Prostate gland (tissue), 2 donors: Measurements from ENCODE around the gene SLC25A47. TPM values are rescaled to one million over a fixed set of nuclear protein-coding genes. Genes with fewer than 3 reads are reported as not detected.
"Not testable (repeated sequence)": the region's sequence is repeated elsewhere in the genome, so short reads cannot be mapped to it uniquely, and the experiment has no call there.

ENCODE experiments used
- DNase-seq: peaks from one replicate; pipeline ENCODE4 v3.0.0-alpha.2; 2019; ENCODE audit warnings: low spot score
- H3K27ac ChIP-seq, 2 donors: fragments of 200-600 bp; sonication (generic); 2 replicates each; pipeline ENCODE4 v1.5.1; 2017 to 2019
- H3K27me3 ChIP-seq: fragments of 200-600 bp; sonication (generic); replicated peaks from 2 replicates; pipeline ENCODE4 v1.5.1; 2019; ENCODE audit not compliant: insufficient read depth
- H3K36me3 ChIP-seq, 2 donors: fragments of 200-600 bp; sonication (generic); 1 replicate in 1 of 2; 2 replicates in 1 of 2; pipeline versions ENCODE4 v1.5.1 to v1.8.1; 2017 to 2019
- H3K4me1 ChIP-seq: fragments of 200-600 bp; sonication (generic); replicated peaks from 2 replicates; pipeline ENCODE4 v1.5.1; 2019
- H3K4me3 ChIP-seq, 2 donors: fragments of 200-600 bp; sonication (generic); 2 replicates each; pipeline ENCODE4 v1.5.1; 2017 to 2019
- H3K9me3 ChIP-seq: fragments of 200-600 bp; sonication (generic); 2 replicates; pipeline ENCODE4 v1.5.1; 2017
- CTCF ChIP-seq, 4 experiments: fragments of 200-600 bp in 2 of 4; fragments of 450-650 bp in 2 of 4; sonication (generic) in 2 of 4; IDR thresholded peaks; 1 replicate in 3 of 4; 2 replicates in 1 of 4; pipeline ENCODE4 v1.5.1; 2016 to 2019; ENCODE audit warnings: antibody characterized with exemption in 4 of 4, mild to moderate bottlenecking in 2 of 4, moderate library complexity in 2 of 4
- POLR2A ChIP-seq: fragments of 450-650 bp; IDR thresholded peaks from one replicate; pipeline ENCODE4 v1.6.1; 2016; ENCODE audit warnings: antibody characterized with exemption, mild to moderate bottlenecking
- POLR2AphosphoS5 ChIP-seq: sonication (generic); formaldehyde crosslinking; IDR thresholded peaks from one replicate; pipeline ENCODE4 v1.6.1; 2017; ENCODE audit warnings: antibody characterized with exemption
- WGBS: methylation state at CpG from one replicate; pipeline ENCODE4 v1.1.5; 2018; 5-methylcytosine and 5-hydroxymethylcytosine counted together
- intact Hi-C: fragments of 100-400 bp; cut with DNase I; formaldehyde crosslinking; loops from one replicate; pipeline ENCODE4 v1.14.2; 2022
- total RNA-seq, 2 donors: library from RNA; depleted of rRNA; stranded (reverse); fragments of >200 nt; gene quantifications; one replicate each; pipeline ENCODE4 v1.1.0, GENCODE V29; 2016

SLC25A47 gene
- total RNA-seq, 2 donors from 2014 or later, result 0.51 TPM; not detected in 1

DNA sequence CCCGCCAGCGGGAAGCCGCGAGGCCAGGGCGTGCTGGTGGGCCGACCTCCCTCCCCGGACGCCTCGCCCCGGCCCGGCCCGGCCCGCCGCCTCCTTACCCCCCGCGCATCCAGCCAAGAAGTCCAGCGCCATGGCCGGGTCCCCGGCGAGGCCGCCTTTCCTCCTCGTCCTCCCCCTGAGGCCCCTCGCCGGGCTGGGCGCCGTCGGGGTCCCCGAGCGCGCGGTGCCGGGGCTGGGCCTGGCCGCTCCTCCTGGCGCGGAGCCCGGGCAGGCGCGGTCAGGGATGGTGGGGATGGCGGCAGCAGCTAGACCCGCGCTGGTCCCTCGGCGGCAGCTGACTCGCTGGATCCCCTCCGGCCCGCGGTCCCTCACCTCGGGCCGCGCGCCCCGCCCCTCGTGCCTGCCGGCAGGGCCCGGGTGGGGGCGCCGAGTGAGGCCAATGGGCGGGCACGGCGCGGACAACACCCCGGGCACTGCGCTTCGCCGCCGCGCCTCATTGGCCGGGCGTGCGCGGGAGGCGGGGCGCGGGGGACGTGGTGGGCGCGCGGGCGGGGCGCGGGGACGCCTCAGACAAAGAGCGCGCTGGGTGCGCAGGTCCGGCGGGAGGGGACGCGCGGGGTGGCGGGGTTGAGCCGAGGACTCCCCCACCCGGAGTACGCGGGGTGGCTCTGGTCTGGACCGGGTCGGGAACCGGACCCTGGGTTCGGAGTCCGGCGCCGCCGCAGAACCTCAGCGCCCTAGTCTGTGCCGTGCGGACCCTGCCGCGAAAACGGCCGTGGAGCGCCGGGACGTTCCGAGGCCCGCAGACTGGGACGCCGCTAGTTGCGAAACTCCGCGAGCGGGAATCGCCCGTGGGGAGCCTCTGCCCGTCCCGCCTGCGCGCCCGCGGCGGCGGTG is 16.8 kb upstream of the SLC25A47 start, which contains the start of gene SLC25A29:
Gene SLC25A29, minus strand, starts transcription at position 344 of the 897 bp plus-strand sequence. Its CDS starts 212 bp downstream, at position 132.
- peak; percentile 94 for TF ChIP-seq POLR2A
- TF ChIP-seq POLR2AphosphoS5, result peak; percentile 55
- no peak for TF ChIP-seq CTCF (IDR thresholded peaks at IDR 0.05)
- H3K36me3 ChIP-seq, result no peaks in the 10 kb centered on the region
- no peaks in the 10 kb centered on the region for H3K9me3 ChIP-seq
- peak within 1 kb of the TSS; percentile 91 to 98 for H3K4me3 ChIP-seq
- DNase-seq, result peak; percentile 92
- WGBS, result under 1% methylated on average over 73 of the region's 131 CpGs
- H3K27me3 ChIP-seq, result no peaks in the 10 kb centered on the region
- H3K27ac ChIP-seq, result peak within 1 kb of the TSS; percentile 94 to 96
- intact Hi-C loops, result loop anchor here (5.0 kb wide), 2 partner anchors 64 to 71 kb away; partner anchors contain the start of gene WDR25
- H3K4me1 ChIP-seq, result peaks cover 17% of the 10 kb centered on the region

- Histone ChIP-seq H3K27me3 (no peaks in the 10 kb centered on the region), H3K4me1 (peaks cover 17% of the 10 kb centered on the region), H3K4me3 (peak overlapping the region; percentile 91 to 98), H3K9me3 (no peaks in the 10 kb centered on the region), H3K27ac (peak overlapping the region; percentile 94 to 96), H3K36me3 (no peaks in the 10 kb centered on the region)
- DNase-seq, result no peak
- intact Hi-C loops, result loop anchor here (5.0 kb wide), 2 partner anchors 65 to 70 kb away; partner anchors contain the start of gene WDR25
- 4% methylated on average over 47 of the region's 49 CpGs for WGBS
- TF ChIP-seq POLR2A, result no peak
- TF ChIP-seq POLR2AphosphoS5, result no peak
- no peak for TF ChIP-seq CTCF (IDR thresholded peaks at IDR 0.05)
Observed at GRCh38 chr14:100306998-100307765, 16.0 kb upstream of the SLC25A47 start.

DNA sequence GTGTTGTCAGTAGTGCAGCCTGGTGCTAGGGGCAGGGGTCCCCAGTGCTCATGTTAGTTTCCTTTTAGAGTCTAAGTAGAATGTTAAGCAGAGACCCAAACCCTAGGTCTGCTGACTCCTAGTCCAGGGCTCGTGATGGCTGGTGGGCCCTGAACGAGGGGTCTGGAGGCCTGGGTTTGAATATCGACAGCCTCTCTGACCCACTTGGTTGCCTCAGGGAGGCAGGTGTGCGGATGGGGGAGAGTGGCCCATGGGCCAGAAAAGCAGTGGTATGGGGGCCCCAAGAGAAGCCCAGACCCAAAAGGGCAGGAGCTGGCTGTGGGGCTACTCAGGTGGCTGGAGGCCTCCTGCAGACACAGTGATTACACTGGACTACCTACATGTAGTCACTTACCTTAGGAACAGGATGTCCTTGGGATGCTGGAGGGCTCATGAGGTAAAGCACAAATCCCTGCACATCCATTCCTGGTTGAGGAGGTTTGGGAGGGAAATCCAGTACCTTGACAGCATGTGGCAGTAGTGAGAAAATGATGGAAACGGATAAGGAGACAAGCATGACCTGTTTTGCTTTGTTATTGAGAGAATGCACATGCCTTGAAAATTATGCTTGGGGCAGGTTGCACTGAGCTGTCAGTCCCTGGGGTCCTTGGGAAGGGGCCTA is 15.2 kb upstream of the SLC25A47 start:
- DNase-seq, result no peak
- no peaks in the 10 kb centered on the region for H3K36me3 ChIP-seq
- H3K4me3 ChIP-seq, result peak overlapping the region; percentile 91 to 98
- intact Hi-C loops, result loop anchor here (5.0 kb wide), 2 partner anchors 66 to 69 kb away; partner anchors contain the start of gene WDR25
- WGBS, result 77% methylated on average over 5 of the region's 5 CpGs
- H3K27ac ChIP-seq, result peak overlapping the region; percentile 94 to 96
- no peaks in the 10 kb centered on the region for H3K27me3 ChIP-seq
- peaks cover 17% of the 10 kb centered on the region for H3K4me1 ChIP-seq
- TF ChIP-seq POLR2A (no peak), POLR2AphosphoS5 (no peak), CTCF (IDR thresholded peaks at IDR 0.05) (no peak)
- H3K9me3 ChIP-seq, result no peaks in the 10 kb centered on the region

- H3K27me3 ChIP-seq, H3K36me3 ChIP-seq, DNase-seq, H3K9me3 ChIP-seq, H3K4me3 ChIP-seq: not testable (repeated sequence)
- intact Hi-C loops, result loop anchor here (5.0 kb wide), 2 partner anchors 66 to 69 kb away; partner anchors contain the start of gene WDR25
- WGBS, result 79% methylated on average over 6 of the region's 6 CpGs
- peak overlapping the region; percentile 11 to 26 for H3K27ac ChIP-seq
- peaks cover 12% of the 10 kb centered on the region for H3K4me1 ChIP-seq
Observed at GRCh38 chr14:100308427-100308792, 14.7 kb upstream of the SLC25A47 start.
